Stimulated activated naive B cell treated with anti-CD40 and anti-IgM and Interleukin-4, amounts not matched to agents 10 μg/mL and 1 μg/mL and 100 μg/mL, for 72 hours (primary cell): ENCODE measurements around the gene NLN.
"Not testable (repeated sequence)": the region's sequence is repeated elsewhere in the genome, so short reads cannot be mapped to it uniquely, and the experiment has no call there.

Experiments
- ATAC-seq, 2 donors: fragments of 150-1000 bp; cut with Tn5 transposase; replicated peaks; 2 replicates each; pipeline ENCODE4 v1.10.0; 2021; ENCODE audit warnings: moderate library complexity in 1 of 2
- DNase-seq: peaks from one replicate; pipeline ENCODE4 v3.0.0; 2021
- H3K27ac Mint-ChIP-seq: one replicate; pipeline ENCODE4 v1.8.0; 2022; ENCODE audit warnings: mild to moderate bottlenecking, mixed read lengths
- H3K27me3 Mint-ChIP-seq, 2 donors: one replicate each; pipeline ENCODE4 v1.8.0; 2022; ENCODE audit warnings: mixed read lengths in 2 of 2
- H3K36me3 Mint-ChIP-seq, 2 donors: one replicate each; pipeline ENCODE4 v1.8.0; 2022; ENCODE audit warnings: mixed read lengths in 2 of 2, mild to moderate bottlenecking in 1 of 2
- H3K4me1 Mint-ChIP-seq, 2 donors: one replicate each; pipeline ENCODE4 v1.8.0; 2022; ENCODE audit warnings: mixed read lengths in 2 of 2, mild to moderate bottlenecking in 1 of 2
- H3K4me3 Mint-ChIP-seq, 2 donors: one replicate each; pipeline ENCODE4 v1.8.0; 2022; ENCODE audit warnings: mild to moderate bottlenecking in 2 of 2, mixed read lengths in 2 of 2, moderate library complexity in 1 of 2
- H3K9me3 Mint-ChIP-seq, 2 donors: one replicate each; pipeline ENCODE4 v1.8.0; 2022; ENCODE audit warnings: mixed read lengths in 2 of 2, mild to moderate bottlenecking in 1 of 2

The NLN gene

GRCh38 chr5:65800775-65801174 lies 78.8 kb downstream of the NLN start:
- ATAC-seq (no peak), DNase-seq (no peak)
- H3K36me3 Mint-ChIP-seq: peaks cover 50 to 69% of the 10 kb centered on the region in 2 donors
- no peak overlapping the region for H3K27ac Mint-ChIP-seq
- peaks cover 0 to 9% of the 10 kb centered on the region in 2 donors for H3K4me1 Mint-ChIP-seq
- H3K9me3 Mint-ChIP-seq: peaks cover 5 to 6% of the 10 kb centered on the region in 2 donors
- H3K4me3 Mint-ChIP-seq: no peak overlapping the region
- H3K27me3 Mint-ChIP-seq: no peaks in the 10 kb centered on the region

DNA sequence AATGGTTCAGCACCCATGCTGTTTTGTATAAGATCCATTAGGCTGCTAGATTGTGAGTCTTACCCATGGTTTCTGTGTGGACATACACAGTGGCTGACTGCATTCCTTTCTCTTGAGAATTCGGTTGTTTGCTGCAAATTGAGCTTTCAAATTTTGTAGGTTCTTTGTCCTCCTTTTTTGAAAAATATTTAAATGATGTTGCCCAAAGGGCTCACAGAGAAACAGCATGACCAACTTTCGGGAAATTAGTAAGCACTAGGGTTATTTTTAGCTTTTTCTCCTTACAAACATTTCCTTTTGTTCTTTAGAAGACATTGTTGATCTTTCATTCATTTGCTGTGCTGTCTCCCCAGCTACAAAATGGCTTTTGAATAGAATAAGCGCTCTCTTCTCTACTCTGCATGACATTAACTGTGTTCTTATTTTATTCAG lies 79.4 kb downstream of the NLN start:
- H3K27me3 Mint-ChIP-seq: no peaks in the 10 kb centered on the region
- DNase-seq: no peak
- H3K27ac Mint-ChIP-seq: no peak overlapping the region

GRCh38 chr5:65802080-65802479 lies 80.1 kb downstream of the NLN start:
- peaks cover 5 to 6% of the 10 kb centered on the region in 2 donors for H3K9me3 Mint-ChIP-seq
- peaks cover 49 to 77% of the 10 kb centered on the region in 2 donors for H3K36me3 Mint-ChIP-seq
- no peak overlapping the region for H3K27ac Mint-ChIP-seq
- no peaks in the 10 kb centered on the region for H3K27me3 Mint-ChIP-seq
- H3K4me1 Mint-ChIP-seq: peaks cover 0 to 5% of the 10 kb centered on the region in 2 donors
- DNase-seq (no peak), ATAC-seq (no peak)
- H3K4me3 Mint-ChIP-seq: no peak overlapping the region

More for the DNA sequence above, 79.4 kb downstream of the NLN start:
- Mint-ChIP-seq H3K4me1 (peaks cover 0 to 9% of the 10 kb centered on the region in 2 donors), H3K36me3 (peaks cover 55 to 75% of the 10 kb centered on the region in 2 donors), H3K4me3 (no peak overlapping the region), H3K9me3 (peaks cover 5 to 6% of the 10 kb centered on the region in 2 donors)
- ATAC-seq: no peak

DNA sequence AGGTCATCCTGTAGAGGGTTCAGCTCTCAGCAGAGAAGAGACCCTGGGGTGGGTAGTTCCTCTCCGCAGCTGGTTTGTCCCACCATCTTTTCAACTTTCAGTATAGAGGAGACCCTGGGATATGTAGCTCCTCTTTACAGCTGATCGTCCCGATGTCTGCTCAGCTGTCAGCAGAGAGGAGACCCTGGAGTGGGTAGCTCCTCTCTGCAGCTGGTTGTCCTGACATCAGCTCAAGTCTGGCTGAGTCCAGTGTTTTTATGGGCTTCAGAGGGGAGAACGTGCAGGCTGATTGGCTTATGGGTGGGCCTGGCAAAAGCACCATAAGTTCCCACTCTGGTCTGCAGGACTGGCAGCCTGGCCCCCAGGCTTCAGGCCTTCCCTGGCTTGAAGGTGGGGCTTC lies 80.8 kb downstream of the NLN start:
- H3K4me1 Mint-ChIP-seq: peaks cover 0 to 4% of the 10 kb centered on the region in 2 donors
- ATAC-seq (no peak), DNase-seq (no peak)
- H3K36me3 Mint-ChIP-seq: peaks cover 43 to 69% of the 10 kb centered on the region in 2 donors
- H3K4me3 Mint-ChIP-seq: no peak overlapping the region
- H3K27ac Mint-ChIP-seq: no peak overlapping the region
- peaks cover 5 to 6% of the 10 kb centered on the region in 2 donors for H3K9me3 Mint-ChIP-seq
- no peaks in the 10 kb centered on the region for H3K27me3 Mint-ChIP-seq

DNA sequence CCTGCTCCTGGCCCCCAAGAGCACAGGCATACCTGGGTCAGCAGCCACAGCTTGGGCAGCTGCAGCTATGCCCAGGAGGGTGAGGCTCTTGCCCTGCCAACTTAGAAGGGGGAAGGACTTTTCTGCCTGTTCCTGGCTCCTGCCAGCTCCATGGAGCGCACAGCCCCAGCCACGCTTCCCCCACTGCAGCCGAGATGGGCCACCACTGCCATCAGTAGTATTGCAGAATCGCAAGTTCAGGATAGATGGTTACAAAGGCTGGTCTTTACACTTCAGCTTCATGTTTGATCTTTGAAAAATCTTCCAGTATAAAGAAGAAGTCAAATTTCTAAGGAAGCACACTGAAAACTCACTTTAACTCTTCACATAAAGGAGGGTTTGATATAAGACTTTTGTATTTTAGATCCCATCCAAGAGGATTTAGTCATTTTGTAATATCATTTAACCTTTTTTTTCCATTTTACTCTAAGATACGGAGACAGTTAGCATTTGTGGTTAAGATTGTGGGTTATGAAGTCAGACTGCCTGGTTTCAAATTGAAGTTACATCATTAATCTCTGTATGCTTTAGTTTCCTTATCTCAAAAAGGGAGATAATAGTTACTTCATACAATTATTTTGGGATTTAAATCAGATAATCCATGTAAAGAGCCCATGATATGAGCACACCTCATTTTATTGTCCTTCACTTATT lies 81.8 kb downstream of the NLN start:
- Mint-ChIP-seq H3K9me3 (peaks cover 5 to 6% of the 10 kb centered on the region in 2 donors), H3K27me3 (no peaks in the 10 kb centered on the region), H3K36me3 (peaks cover 44 to 67% of the 10 kb centered on the region in 2 donors), H3K27ac (no peak overlapping the region), H3K4me3 (no peak overlapping the region), H3K4me1 (peaks cover 0 to 4% of the 10 kb centered on the region in 2 donors)
- DNase-seq (no peak), ATAC-seq (no peak)

DNA sequence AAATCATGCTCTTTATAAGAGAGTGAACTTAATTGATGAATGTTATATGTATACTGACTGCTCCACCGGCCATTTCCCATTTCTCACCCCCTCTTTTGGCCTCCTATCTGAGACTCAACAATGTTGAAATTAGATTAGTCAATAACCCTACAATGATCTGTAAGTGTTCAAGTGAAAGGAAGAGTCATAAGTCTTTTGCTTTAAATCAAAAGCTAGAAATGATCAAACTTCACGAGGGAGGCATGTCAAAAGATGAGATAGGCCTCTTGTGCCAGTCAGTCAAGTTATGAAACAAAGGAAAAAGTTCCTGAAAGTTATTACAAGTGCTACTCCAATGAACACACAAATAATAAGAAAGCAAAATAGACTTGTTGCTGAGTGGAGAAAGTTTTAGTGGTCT lies 83.1 kb downstream of the NLN start:
- Mint-ChIP-seq H3K36me3 (peaks cover 45 to 79% of the 10 kb centered on the region in 2 donors), H3K4me3 (no peak overlapping the region), H3K4me1 (peaks cover 0 to 4% of the 10 kb centered on the region in 2 donors), H3K27me3 (no peaks in the 10 kb centered on the region), H3K27ac (no peak overlapping the region), H3K9me3 (peaks cover 5 to 6% of the 10 kb centered on the region in 2 donors)
- DNase-seq (no peak), ATAC-seq (no peak)

DNA sequence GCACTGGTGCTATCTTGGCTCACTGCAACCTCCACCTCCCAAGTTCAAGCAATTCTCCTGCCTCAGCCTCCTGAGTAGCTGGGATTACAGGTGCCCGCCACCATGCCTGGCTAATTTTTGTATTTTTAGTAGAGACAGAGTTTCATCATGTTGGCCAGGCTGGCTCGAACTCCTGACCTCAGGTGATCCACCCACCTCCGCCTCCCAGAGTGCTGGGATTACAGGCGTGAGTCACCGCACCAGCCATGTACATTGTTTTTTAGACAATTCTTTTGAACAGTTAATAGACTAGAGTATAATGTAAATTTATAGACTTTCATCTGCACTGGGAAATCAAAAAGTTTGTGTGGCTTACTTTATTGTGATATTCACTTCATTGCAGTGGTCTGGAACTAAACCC lies 85.5 kb downstream of the NLN start:
- H3K27ac Mint-ChIP-seq, ATAC-seq, H3K4me1 Mint-ChIP-seq, DNase-seq, H3K9me3 Mint-ChIP-seq, H3K27me3 Mint-ChIP-seq, H3K4me3 Mint-ChIP-seq: not testable (repeated sequence)
- H3K36me3 Mint-ChIP-seq: peaks cover 34 to 71% of the 10 kb centered on the region in 2 donors

- no peak overlapping the region for H3K4me3 Mint-ChIP-seq
- DNase-seq (no peak), ATAC-seq (no peak)
- H3K36me3 Mint-ChIP-seq: peaks cover 32 to 70% of the 10 kb centered on the region in 2 donors
- H3K9me3 Mint-ChIP-seq: no peaks in the 10 kb centered on the region
- no peak overlapping the region for H3K27ac Mint-ChIP-seq
- H3K27me3 Mint-ChIP-seq: no peaks in the 10 kb centered on the region
- peaks cover 0 to 4% of the 10 kb centered on the region in 2 donors for H3K4me1 Mint-ChIP-seq
Measured at GRCh38 chr5:65808251-65808741, 86.3 kb downstream of the NLN start.

GRCh38 chr5:65808818-65809217 lies 86.8 kb downstream of the NLN start:
- no peaks in the 10 kb centered on the region for H3K27me3 Mint-ChIP-seq
- H3K4me1 Mint-ChIP-seq: peaks cover 0 to 1% of the 10 kb centered on the region in 2 donors
- ATAC-seq: no peak
- H3K36me3 Mint-ChIP-seq: peaks cover 35 to 69% of the 10 kb centered on the region in 2 donors
- DNase-seq: no peak
- H3K4me3 Mint-ChIP-seq: no peak overlapping the region
- no peaks in the 10 kb centered on the region for H3K9me3 Mint-ChIP-seq
- H3K27ac Mint-ChIP-seq: no peak overlapping the region

GRCh38 chr5:65809817-65810531 lies 88.0 kb downstream of the NLN start:
- Mint-ChIP-seq H3K36me3 (peaks cover 42 to 65% of the 10 kb centered on the region in 2 donors), H3K27ac (no peak overlapping the region), H3K4me1 (no peaks in the 10 kb centered on the region), H3K9me3 (no peaks in the 10 kb centered on the region), H3K27me3 (no peaks in the 10 kb centered on the region), H3K4me3 (no peak overlapping the region)
- no peak for ATAC-seq
- no peak for DNase-seq

GRCh38 chr5:65811004-65811403 lies 89.0 kb downstream of the NLN start:
- Mint-ChIP-seq H3K36me3 (peaks cover 45 to 66% of the 10 kb centered on the region in 2 donors), H3K4me1 (no peaks in the 10 kb centered on the region), H3K27ac (no peak overlapping the region), H3K4me3 (no peak overlapping the region), H3K9me3 (no peaks in the 10 kb centered on the region), H3K27me3 (no peaks in the 10 kb centered on the region)
- DNase-seq (no peak), ATAC-seq (no peak)

- Mint-ChIP-seq H3K27me3 (no peaks in the 10 kb centered on the region), H3K9me3 (no peaks in the 10 kb centered on the region), H3K36me3 (peaks cover 44 to 63% of the 10 kb centered on the region in 2 donors), H3K4me3 (no peak overlapping the region), H3K27ac (no peak overlapping the region), H3K4me1 (no peaks in the 10 kb centered on the region)
- no peak for ATAC-seq
- DNase-seq: no peak
Measured at GRCh38 chr5:65811885-65812284, 89.9 kb downstream of the NLN start.

DNA sequence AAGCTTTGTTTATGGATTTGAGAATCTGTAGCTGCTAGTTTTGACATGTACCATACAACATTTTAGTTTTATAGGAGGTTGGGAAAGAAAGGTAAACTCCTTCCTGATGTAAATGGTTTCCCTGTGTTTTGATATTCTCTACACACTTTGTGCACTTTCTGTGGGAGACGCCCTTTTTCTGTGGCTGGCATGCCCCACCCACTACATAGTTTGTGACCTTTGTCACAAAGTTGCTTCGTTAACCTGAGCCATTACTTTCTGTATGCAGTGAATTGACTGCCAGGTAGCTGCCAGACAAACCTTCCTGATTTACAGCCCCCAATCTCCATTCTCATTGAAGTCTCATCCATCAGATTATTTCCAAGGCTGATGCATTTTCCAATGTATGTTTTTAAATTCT lies 90.6 kb downstream of the NLN start:
- Mint-ChIP-seq H3K4me1 (no peaks in the 10 kb centered on the region), H3K4me3 (no peak overlapping the region), H3K36me3 (peaks cover 44 to 61% of the 10 kb centered on the region in 2 donors), H3K27me3 (no peaks in the 10 kb centered on the region), H3K9me3 (no peaks in the 10 kb centered on the region), H3K27ac (no peak overlapping the region)
- no peak for ATAC-seq
- DNase-seq: no peak

- H3K9me3 Mint-ChIP-seq: no peaks in the 10 kb centered on the region
- H3K4me1 Mint-ChIP-seq: no peaks in the 10 kb centered on the region
- H3K27ac Mint-ChIP-seq: no peak overlapping the region
- H3K4me3 Mint-ChIP-seq: no peak overlapping the region
- ATAC-seq (no peak), DNase-seq (no peak)
- H3K36me3 Mint-ChIP-seq: peaks cover 41 to 65% of the 10 kb centered on the region in 2 donors
- H3K27me3 Mint-ChIP-seq: no peaks in the 10 kb centered on the region
Measured at GRCh38 chr5:65813174-65813573, 91.2 kb downstream of the NLN start.

GRCh38 chr5:65815161-65815560 lies 93.2 kb downstream of the NLN start:
- Mint-ChIP-seq H3K4me1 (peaks cover 4 to 12% of the 10 kb centered on the region in 2 donors), H3K4me3 (no peak overlapping the region), H3K27me3 (no peaks in the 10 kb centered on the region), H3K27ac (no peak overlapping the region), H3K36me3 (peaks cover 36 to 55% of the 10 kb centered on the region in 2 donors), H3K9me3 (no peaks in the 10 kb centered on the region)
- DNase-seq (no peak), ATAC-seq (no peak)
